Gastroesophageal sphincter (tissue), 4 donors: ENCODE results near the gene CDCA8. TPM values are rescaled to one million over a fixed set of nuclear protein-coding genes. Genes with fewer than 3 reads are reported as not detected.

Source experiments
- ATAC-seq: fragments of 150-250 bp; one replicate; pipeline ENCODE4 v1.9.1; 2016; ENCODE audit warnings: mild to moderate bottlenecking, moderate library complexity
- H3K27ac ChIP-seq, 4 donors: fragments of 200-600 bp; sonication (generic) in 3 of 4; 1 replicate in 3 of 4; 2 replicates in 1 of 4; pipeline ENCODE4 v1.5.1; 2016 to 2019
- H3K27me3 ChIP-seq: fragments of 200-600 bp; sonication (generic); one replicate; pipeline ENCODE4 v1.5.1; 2019
- H3K36me3 ChIP-seq, 2 donors: fragments of 200-600 bp; sonication (generic); one replicate each; pipeline ENCODE4 v1.5.1; 2019; ENCODE audit warnings: control low read depth in 1 of 2
- H3K4me1 ChIP-seq, 3 donors: fragments of 200-600 bp; sonication (generic); 1 replicate in 2 of 3; 2 replicates in 1 of 3; pipeline ENCODE4 v1.5.1; 2016 to 2019; ENCODE audit warnings: control low read depth in 2 of 3
- H3K4me3 ChIP-seq, 2 donors: fragments of 200-600 bp; sonication (generic); one replicate each; pipeline ENCODE4 v1.5.1; 2019; ENCODE audit warnings: mild to moderate bottlenecking in 1 of 2, moderate library complexity in 1 of 2
- H3K9me3 ChIP-seq, 3 donors: fragments of 200-600 bp; sonication (generic); one replicate each; pipeline ENCODE4 v1.5.1; 2017 to 2019; ENCODE audit warnings: control low read depth in 2 of 3
- EP300 ChIP-seq: sonication (generic); formaldehyde crosslinking; IDR thresholded peaks from one replicate; pipeline ENCODE4 v1.6.1; 2017; ENCODE audit warnings: antibody characterized with exemption, mild to moderate bottlenecking
- POLR2A ChIP-seq, 2 donors: fragments of 450-650 bp; IDR thresholded peaks; one replicate each; pipeline ENCODE4 v1.6.1; 2017; ENCODE audit warnings: antibody characterized with exemption in 2 of 2, mild to moderate bottlenecking in 2 of 2, moderate library complexity in 1 of 2
- POLR2AphosphoS5 ChIP-seq: sonication (generic); formaldehyde crosslinking; IDR thresholded peaks from one replicate; pipeline ENCODE4 v1.6.1; 2017; ENCODE audit warnings: antibody characterized with exemption
- WGBS, 2 donors: methylation state at CpG; one replicate each; pipeline ENCODE4 v1.1.5; 2018; ENCODE audit warnings: low coverage in 1 of 2; 5-methylcytosine and 5-hydroxymethylcytosine counted together
- total RNA-seq, 4 donors: library from RNA; depleted of rRNA; stranded (reverse); fragments of >200 nt; gene quantifications; one replicate each; pipeline ENCODE4 v1.1.0, GENCODE V29; 2016
- TF ChIP-seq, protein P1 (sequence below), 4 experiments: fragments of 200-600 bp in 2 of 4; fragments of 450-650 bp in 2 of 4; sonication (generic) in 1 of 4; IDR thresholded peaks; one replicate each; pipeline ENCODE4 v1.5.1; 2017 to 2019; ENCODE audit warnings: antibody characterized with exemption in 4 of 4, mild to moderate bottlenecking in 2 of 4, moderate library complexity in 2 of 4

Gene CDCA8
- total RNA-seq, 4 donors from 2014 or later = 0.13 to 1.1 (median 0.67) TPM

DNA sequence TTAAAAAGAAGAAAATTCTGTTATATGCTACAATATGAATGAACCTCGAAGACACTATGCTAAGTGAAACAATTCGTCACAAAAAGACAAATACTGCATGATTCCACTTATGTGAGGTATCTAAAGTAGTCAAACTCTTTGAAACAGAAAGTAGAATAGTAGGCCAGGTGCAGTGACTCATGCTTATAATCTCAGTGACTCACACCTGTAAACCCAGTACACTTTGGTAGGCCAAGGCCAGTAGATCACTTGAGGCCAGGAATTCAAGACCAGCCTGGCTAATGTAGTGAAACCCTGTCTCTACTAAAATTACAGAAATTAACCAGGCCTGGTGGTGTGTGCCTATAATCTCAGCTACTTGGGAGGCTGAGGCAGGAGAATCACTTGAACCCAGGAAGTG lies 46.9 kb downstream of the CDCA8 start:
- no peaks in the 10 kb centered on the region for H3K4me1 ChIP-seq
- no peak overlapping the region for H3K27ac ChIP-seq
- H3K4me3 ChIP-seq = no peak overlapping the region
- H3K27me3 ChIP-seq = peaks cover 86% of the 10 kb centered on the region
- WGBS, 2 donors = 69 to 79% methylated on average over 2 of the region's 2 CpGs
- H3K9me3 ChIP-seq = peaks cover 0 to 7% (median 0%) of the 10 kb centered on the region in 3 donors
- ATAC-seq = no peak
- no peaks in the 10 kb centered on the region for H3K36me3 ChIP-seq
- TF ChIP-seq, protein P1, sequence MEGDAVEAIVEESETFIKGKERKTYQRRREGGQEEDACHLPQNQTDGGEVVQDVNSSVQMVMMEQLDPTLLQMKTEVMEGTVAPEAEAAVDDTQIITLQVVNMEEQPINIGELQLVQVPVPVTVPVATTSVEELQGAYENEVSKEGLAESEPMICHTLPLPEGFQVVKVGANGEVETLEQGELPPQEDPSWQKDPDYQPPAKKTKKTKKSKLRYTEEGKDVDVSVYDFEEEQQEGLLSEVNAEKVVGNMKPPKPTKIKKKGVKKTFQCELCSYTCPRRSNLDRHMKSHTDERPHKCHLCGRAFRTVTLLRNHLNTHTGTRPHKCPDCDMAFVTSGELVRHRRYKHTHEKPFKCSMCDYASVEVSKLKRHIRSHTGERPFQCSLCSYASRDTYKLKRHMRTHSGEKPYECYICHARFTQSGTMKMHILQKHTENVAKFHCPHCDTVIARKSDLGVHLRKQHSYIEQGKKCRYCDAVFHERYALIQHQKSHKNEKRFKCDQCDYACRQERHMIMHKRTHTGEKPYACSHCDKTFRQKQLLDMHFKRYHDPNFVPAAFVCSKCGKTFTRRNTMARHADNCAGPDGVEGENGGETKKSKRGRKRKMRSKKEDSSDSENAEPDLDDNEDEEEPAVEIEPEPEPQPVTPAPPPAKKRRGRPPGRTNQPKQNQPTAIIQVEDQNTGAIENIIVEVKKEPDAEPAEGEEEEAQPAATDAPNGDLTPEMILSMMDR (IDR thresholded peaks at IDR 0.05) = no peak
- TF ChIP-seq EP300 = no peak
- no peak for TF ChIP-seq POLR2AphosphoS5
- TF ChIP-seq POLR2A (IDR thresholded peaks at IDR 0.05) = no peak

DNA sequence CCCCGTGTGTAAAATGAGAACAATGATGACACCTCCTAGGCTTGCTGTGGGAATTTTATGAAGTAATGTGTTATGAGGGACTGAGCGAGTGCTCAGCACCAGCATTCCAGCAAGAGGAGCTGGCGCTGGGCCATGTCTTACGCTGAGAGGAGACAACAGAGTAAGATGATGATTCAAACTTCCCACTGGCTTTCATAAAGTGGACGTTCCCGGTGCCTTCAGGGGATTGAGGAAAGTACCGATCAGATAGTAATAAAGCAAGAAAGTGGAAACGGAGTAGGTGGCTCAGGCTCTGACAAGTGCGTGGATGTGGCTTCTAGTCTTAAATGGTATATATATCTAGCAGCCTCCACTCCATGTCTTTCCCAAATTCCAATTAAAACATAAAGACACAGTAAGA lies 48.8 kb downstream of the CDCA8 start:
- no peak for ATAC-seq
- Histone ChIP-seq H3K27ac (no peak overlapping the region), H3K4me1 (no peaks in the 10 kb centered on the region), H3K9me3 (peaks cover 0 to 14% (median 0%) of the 10 kb centered on the region in 3 donors), H3K4me3 (no peak overlapping the region), H3K36me3 (no peaks in the 10 kb centered on the region), H3K27me3 (peaks cover 72% of the 10 kb centered on the region)
- no peak for TF ChIP-seq EP300
- TF ChIP-seq POLR2AphosphoS5 = no peak
- WGBS, 2 donors = 32 to 55% methylated on average over 7 to 8 of the region's 9 CpGs

DNA sequence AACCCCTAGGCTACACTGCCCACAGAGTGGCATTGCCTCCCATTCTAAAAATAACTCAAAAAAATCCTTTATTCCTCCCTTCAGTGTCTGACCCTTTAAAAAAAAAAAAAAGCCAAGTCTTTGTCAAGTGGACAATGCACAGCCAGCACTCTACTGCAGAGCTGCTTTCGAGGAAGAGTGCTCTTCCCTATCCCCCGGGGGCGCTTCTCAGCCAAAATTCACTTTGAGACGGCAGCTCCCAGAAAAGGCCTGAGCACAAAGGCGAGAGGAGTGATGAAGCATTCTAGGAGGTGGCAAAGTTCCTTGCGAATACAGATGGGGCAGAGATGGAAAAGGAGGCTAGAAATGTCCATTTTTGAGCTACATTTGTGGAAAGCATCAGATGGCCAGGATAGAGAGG lies 49.3 kb downstream of the CDCA8 start:
- Histone ChIP-seq H3K4me1 (no peaks in the 10 kb centered on the region), H3K9me3 (peaks cover 0 to 20% (median 0%) of the 10 kb centered on the region in 3 donors), H3K27me3 (peaks cover 69% of the 10 kb centered on the region), H3K4me3 (no peak overlapping the region), H3K27ac (no peak overlapping the region), H3K36me3 (no peaks in the 10 kb centered on the region)
- TF ChIP-seq POLR2AphosphoS5 = no peak
- TF ChIP-seq POLR2A (IDR thresholded peaks at IDR 0.05) = no peak
- TF ChIP-seq, protein P1 (IDR thresholded peaks at IDR 0.05) = no peak
- no peak for TF ChIP-seq EP300
- 13 to 23% methylated on average over 3 to 5 of the region's 6 CpGs for WGBS, 2 donors
- ATAC-seq = no peak

DNA sequence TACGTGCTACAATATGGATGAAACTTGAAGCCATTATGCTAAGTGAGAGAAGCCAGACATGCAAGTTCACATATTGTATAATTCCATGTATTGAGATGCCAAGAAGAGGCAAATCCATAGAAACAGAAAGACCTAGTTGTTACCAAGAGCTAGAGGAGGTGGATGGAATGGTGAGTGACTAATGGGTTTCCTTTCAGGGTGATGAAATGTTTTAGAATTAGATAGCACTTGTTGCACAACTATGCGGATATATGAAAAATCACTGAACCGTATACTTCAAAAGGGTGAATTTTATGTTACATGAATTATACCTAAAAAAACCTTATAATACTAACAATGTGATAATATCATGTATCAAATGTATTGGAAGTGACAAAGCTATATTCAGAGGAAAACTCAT lies 54.5 kb downstream of the CDCA8 start:
- TF ChIP-seq POLR2AphosphoS5 (no peak), EP300 (no peak), POLR2A (IDR thresholded peaks at IDR 0.05) (no peak)
- TF ChIP-seq, protein P1 (IDR thresholded peaks at IDR 0.05) = no peak
- no peaks in the 10 kb centered on the region for H3K4me1 ChIP-seq
- H3K27ac ChIP-seq = no peak overlapping the region
- no peak for ATAC-seq
- no peak overlapping the region for H3K4me3 ChIP-seq
- no peaks in the 10 kb centered on the region for H3K36me3 ChIP-seq
- H3K27me3 ChIP-seq = peaks cover 75% of the 10 kb centered on the region
- WGBS, 2 donors = 79 to 82% methylated on average over 3 of the region's 3 CpGs
- H3K9me3 ChIP-seq = peaks cover 0 to 31% (median 0%) of the 10 kb centered on the region in 3 donors

DNA sequence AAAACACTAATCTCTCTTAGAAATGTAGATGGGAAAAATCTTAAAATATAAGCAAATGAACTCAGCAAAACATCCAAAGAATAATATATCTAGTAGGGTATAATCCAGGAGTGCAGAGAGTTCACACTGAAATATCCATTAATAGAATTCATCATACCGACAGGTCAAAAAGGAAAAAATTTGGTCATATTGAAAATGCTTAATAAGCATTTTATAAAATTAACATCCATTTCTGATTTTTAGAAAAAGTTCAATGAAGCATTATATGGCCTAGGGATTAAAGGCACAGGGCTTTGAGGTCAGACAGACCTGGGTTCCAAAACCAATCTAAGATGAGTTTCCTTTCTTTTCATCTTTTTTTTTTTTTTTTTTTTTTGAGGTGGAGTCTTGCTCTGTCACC lies 56.2 kb downstream of the CDCA8 start:
- TF ChIP-seq POLR2AphosphoS5 (no peak), EP300 (no peak), POLR2A (IDR thresholded peaks at IDR 0.05) (no peak)
- TF ChIP-seq, protein P1 (IDR thresholded peaks at IDR 0.05) = no peak
- ATAC-seq = no peak

More for the DNA sequence above, 56.2 kb downstream of the CDCA8 start:
- H3K36me3 ChIP-seq = no peaks in the 10 kb centered on the region
- H3K4me1 ChIP-seq = peaks cover 0 to 14% (median 0%) of the 10 kb centered on the region in 3 donors
- 68 to 82% methylated on average over 1 of the region's 1 CpG for WGBS, 2 donors
- no peak overlapping the region for H3K4me3 ChIP-seq
- H3K27me3 ChIP-seq = peaks cover 81% of the 10 kb centered on the region
- no peak overlapping the region for H3K27ac ChIP-seq
- H3K9me3 ChIP-seq = peaks cover 0 to 24% (median 0%) of the 10 kb centered on the region in 3 donors
